ENCODE data around the gene OGDH.
A peak's percentile ranks its signal among the peaks of the same experiment; 100 is the strongest.

The OGDH gene

DNA sequence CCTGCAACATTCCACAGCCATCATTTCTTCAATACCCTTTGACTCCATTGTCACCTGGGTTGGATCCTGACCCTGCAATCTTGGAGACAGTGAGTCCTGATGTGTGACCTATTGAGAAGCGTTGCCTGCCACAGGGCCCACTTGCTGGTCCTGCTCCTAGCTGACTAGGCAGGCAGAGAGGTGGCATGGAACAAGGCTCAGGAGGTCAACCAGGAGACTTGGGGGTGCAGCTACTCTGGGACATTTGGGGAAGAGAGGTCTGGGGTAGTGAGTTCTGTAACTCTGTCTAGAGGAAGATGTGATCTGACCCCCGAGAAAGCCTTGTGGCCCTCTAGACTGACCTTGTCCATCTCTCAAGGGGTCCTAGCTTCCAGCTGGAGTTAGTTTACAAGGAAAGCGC lies 144.0 kb downstream of the OGDH start:
- Mint-ChIP-seq H3K36me3 (ENCODE audit: low read depth) (peaks cover 26% of the 10 kb centered on the region), H3K27ac (peak overlapping the region; percentile 87), H3K9me3 (no peaks in the 10 kb centered on the region), H3K4me3 (peak overlapping the region; percentile 91), H3K27me3 (no peaks in the 10 kb centered on the region), H3K4me1 (ENCODE audit: low read depth) (peaks cover 61% of the 10 kb centered on the region)

DNA sequence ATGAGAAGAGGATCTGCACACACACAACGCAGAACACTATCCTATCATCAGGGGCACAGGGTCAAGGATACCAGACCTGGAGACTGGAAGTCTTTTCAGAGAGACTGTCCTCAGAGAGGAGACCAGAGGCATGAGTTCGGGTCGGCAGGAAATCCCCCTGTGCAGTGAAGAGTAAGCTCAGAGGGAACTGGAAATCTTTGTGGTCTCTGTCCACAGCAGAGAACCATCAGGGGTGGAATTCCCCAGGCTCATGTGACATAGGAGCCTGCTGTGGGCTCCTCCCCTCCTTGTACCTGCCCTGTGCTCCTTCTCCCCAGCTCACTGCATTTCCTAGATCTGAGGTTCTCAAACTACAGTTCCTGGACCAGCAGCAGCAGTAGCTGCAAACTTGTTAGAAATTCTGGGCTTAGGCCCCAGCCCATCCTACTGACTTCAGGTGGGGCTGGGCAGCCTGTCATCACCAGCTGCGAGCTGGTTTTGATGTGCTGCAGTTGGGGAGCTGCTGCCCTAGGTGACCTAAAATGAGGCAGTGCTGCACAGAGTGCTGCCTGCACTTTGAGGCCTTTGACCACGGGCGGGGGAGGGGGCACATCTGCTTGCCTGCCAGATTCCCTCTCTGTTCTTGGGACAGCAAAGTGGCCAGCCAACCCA lies 144.6 kb downstream of the OGDH start:
- H3K9me3 Mint-ChIP-seq, result no peaks in the 10 kb centered on the region
- H3K27me3 Mint-ChIP-seq, result no peaks in the 10 kb centered on the region
- peak overlapping the region; percentile 91 for H3K4me3 Mint-ChIP-seq
- peaks cover 26% of the 10 kb centered on the region for H3K36me3 Mint-ChIP-seq (ENCODE audit: low read depth)
- H3K27ac Mint-ChIP-seq, result peak overlapping the region; percentile 87
- H3K4me1 Mint-ChIP-seq (ENCODE audit: low read depth), result peaks cover 61% of the 10 kb centered on the region

DNA sequence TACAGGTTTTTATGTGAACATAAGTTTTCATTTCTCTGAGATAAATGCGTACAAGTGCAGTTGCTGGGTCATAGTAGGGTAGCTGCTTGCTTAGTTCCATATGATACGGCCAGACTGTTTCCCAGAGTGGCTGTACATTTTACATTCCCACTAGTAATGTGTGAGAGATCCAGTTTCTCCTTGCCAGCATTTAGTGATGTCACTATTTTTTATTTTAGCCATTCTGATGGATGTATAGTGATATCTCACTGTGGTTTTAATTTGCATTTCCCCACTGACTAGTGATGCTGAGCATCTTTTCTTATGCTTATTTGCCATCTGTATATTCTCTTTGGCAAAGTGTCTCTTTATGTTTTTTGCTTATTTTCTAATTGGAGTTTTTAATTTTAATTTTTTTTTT lies 146.4 kb downstream of the OGDH start:
- Mint-ChIP-seq H3K36me3 (ENCODE audit: low read depth) (peaks cover 30% of the 10 kb centered on the region), H3K4me3 (no peak overlapping the region), H3K9me3 (no peaks in the 10 kb centered on the region), H3K4me1 (ENCODE audit: low read depth) (peaks cover 56% of the 10 kb centered on the region), H3K27me3 (no peaks in the 10 kb centered on the region), H3K27ac (no peak overlapping the region)

DNA sequence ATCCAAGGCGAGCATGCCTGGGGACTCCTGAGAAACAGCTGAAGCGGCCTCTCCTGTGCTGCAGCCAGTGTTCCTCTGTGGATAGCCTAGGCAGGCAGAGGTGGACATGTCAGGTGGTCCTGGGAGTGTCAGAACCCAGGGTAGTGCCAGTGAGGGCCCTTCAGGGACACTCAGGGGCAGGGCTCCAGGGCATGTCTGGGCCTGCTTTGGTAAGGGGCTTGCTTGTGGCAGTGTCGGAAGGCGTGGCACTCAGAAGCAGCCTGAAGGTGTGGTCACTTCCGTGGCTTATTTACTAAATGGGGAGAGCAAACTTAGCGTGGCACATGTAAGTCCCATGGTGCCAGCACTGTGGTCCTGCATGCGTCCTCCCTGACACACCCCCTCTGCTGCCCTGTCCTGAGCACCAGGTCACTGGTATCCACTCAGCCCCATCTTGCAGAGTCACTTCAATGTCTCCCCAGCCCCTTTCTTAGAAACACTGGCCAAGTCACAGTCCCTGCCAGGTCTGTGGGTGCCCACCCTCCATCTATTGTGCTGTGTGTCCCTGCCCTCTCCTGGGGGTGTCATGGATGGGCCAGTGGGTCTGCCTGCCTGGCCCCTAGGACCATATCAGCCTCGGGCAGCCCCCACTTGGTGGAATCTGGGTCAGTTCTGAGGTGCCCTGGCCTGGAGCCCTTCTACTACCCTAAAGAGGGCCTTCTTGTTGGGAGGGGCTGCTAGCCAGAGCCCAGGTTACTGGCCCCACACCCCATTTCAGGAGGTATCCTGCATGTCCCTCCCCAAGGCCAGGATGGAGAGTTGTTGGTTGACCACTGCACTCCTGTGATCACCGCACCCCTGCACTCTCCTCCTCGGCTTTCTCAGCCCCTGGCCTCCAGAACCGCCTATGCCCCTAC lies 148.6 kb downstream of the OGDH start:
- Mint-ChIP-seq H3K4me3 (no peak overlapping the region), H3K9me3 (no peaks in the 10 kb centered on the region), H3K4me1 (ENCODE audit: low read depth) (peaks cover 46% of the 10 kb centered on the region), H3K27me3 (no peaks in the 10 kb centered on the region), H3K36me3 (ENCODE audit: low read depth) (peaks cover 28% of the 10 kb centered on the region), H3K27ac (no peak overlapping the region)

DNA sequence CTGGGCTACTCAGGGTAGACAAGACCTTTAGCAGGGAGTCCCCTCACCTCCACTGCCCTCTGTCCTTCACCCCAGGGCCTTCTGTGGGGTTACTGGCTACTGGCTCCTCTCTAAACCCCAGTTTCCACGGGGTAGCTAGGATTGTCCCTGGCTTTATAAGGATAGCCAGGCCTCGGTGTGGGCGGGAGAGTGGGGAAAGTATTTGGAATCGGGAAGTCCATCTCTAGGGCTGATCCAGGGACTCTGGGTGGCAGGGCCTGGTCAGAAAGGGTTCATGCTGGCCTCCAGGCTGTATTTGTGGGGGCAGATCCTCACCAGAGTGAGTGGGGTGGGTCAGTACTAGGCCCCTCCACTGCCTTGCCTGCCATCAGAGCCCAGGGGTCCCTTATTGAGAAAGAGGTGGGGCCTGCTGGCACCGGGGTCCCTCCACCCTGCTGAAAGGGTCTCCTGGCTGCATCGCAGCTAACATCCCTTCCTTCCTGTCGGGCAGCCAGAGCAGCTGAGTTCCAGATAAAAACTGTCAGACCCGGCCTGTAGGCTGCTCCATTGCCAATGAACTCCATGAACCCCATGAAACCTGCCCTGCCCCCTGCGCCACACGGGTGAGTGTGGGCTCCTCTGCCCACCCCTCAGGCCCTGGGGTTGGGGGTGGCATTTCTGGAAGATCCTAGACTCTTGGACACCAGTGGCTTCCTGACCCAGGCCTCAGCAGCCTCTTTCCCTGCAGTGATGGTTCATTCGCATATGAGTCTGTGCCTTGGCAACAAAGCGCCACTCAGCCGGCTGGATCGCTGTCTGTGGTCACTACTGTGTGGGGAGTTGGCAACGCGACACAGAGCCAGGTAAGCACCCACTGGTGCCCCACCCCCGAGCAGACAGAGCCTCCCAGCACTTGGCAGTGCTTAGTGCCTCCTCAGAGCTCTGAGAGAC lies 149.5 kb downstream of the OGDH start:
- Mint-ChIP-seq H3K27ac (no peak overlapping the region), H3K27me3 (no peaks in the 10 kb centered on the region), H3K36me3 (ENCODE audit: low read depth) (peaks cover 24% of the 10 kb centered on the region), H3K4me1 (ENCODE audit: low read depth) (peaks cover 37% of the 10 kb centered on the region), H3K9me3 (no peaks in the 10 kb centered on the region), H3K4me3 (no peak overlapping the region)

DNA sequence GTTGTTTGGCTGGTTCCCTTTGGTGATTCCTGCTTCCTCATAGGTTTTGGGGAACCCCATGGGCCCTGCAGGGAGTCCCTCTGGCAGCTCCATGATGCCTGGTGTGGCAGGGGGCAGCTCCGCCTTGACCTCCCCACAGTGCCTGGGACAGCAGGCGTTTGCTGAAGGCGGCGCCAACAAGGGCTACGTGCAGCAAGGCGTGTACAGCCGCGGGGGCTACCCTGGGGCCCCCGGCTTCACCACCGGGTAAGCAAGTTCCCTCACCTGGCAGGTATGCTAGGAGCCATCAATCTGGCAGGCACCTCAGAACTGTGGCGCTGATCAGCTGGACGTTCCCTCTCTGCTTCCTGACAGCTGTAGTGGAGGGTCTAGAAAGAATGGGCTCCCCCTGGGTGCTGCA lies 150.5 kb downstream of the OGDH start:
- Mint-ChIP-seq H3K27ac (no peak overlapping the region), H3K4me1 (ENCODE audit: low read depth) (peaks cover 28% of the 10 kb centered on the region), H3K27me3 (no peaks in the 10 kb centered on the region), H3K36me3 (ENCODE audit: low read depth) (peaks cover 24% of the 10 kb centered on the region), H3K4me3 (no peak overlapping the region), H3K9me3 (no peaks in the 10 kb centered on the region)

DNA sequence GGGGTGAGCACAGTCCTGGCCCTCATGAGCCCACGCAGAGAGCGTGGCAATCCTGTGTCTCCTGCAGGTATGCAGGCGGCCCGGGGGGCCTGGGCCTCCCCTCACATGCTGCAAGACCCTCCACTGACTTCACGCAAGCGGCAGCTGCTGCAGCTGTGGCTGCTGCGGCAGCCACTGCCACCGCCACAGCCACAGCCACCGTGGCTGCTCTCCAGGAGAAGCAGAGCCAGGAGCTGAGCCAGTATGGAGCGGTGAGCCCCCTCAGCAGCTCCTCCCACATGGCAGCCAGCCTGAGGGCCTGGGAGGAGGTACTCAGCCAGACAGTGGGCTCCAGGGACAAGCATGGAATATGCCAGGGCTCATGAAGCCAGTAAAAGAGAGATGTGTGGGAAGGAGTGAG lies 150.9 kb downstream of the OGDH start:
- Mint-ChIP-seq H3K36me3 (ENCODE audit: low read depth) (peaks cover 26% of the 10 kb centered on the region), H3K4me3 (no peak overlapping the region), H3K9me3 (no peaks in the 10 kb centered on the region), H3K27ac (no peak overlapping the region), H3K4me1 (ENCODE audit: low read depth) (peaks cover 26% of the 10 kb centered on the region), H3K27me3 (no peaks in the 10 kb centered on the region)

DNA sequence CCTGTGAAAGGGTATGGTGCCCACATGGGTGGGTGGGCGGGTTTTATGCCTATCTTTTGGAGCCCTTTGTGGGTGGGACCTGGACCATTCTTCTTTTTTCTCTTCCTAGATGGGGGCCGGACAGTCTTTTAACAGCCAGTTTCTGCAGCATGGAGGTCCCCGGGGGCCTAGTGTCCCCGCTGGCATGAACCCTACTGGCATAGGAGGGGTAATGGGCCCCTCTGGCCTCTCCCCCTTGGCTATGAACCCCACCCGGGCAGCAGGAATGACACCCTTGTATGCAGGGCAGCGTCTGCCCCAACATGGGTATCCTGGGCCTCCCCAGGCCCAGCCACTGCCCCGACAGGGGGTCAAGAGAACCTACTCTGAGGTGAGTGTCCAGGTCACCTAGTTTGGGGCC lies 151.3 kb downstream of the OGDH start:
- no peak overlapping the region for H3K27ac Mint-ChIP-seq

More for the DNA sequence above, 151.3 kb downstream of the OGDH start:
- Mint-ChIP-seq H3K36me3 (ENCODE audit: low read depth) (peaks cover 24% of the 10 kb centered on the region), H3K27me3 (no peaks in the 10 kb centered on the region), H3K9me3 (no peaks in the 10 kb centered on the region), H3K4me1 (ENCODE audit: low read depth) (peaks cover 22% of the 10 kb centered on the region), H3K4me3 (no peak overlapping the region)

Data from stimulated activated naive CD8-positive, alpha-beta T cell treated with anti-CD3 and anti-CD28 coated beads, Interleukin-15, Interleukin-2, amounts not matched to agents 100 ng/mL and 50 ng/mL, for 24 hours (primary cell).